Peyer's patch (tissue), 4 donors: ENCODE results near the gene SDS. TPM values are rescaled to one million over a fixed set of nuclear protein-coding genes. Genes with fewer than 3 reads are reported as not detected.

Experiments
- DNase-seq, 3 donors: peaks; one replicate each; pipeline ENCODE4 v3.0.0-alpha.2; 2017 to 2019
- H3K27ac ChIP-seq, 4 donors: fragments of 200-600 bp; sonication (generic); one replicate each; pipeline ENCODE4 v1.5.1; 2016 to 2019
- H3K27me3 ChIP-seq, 2 donors: fragments of 200-600 bp; sonication (generic); one replicate each; pipeline ENCODE4 v1.5.1; 2019
- H3K36me3 ChIP-seq, 3 donors: fragments of 200-600 bp; sonication (generic); one replicate each; pipeline ENCODE4 v1.5.1; 2016 to 2019
- H3K4me1 ChIP-seq, 4 donors: fragments of 200-600 bp; sonication (generic); one replicate each; pipeline ENCODE4 v1.5.1; 2016 to 2019
- H3K4me3 ChIP-seq, 4 donors: fragments of 200-600 bp; sonication (generic); 1 replicate in 3 of 4; 2 replicates in 1 of 4; pipeline ENCODE4 v1.5.1; 2016 to 2019; ENCODE audit warnings: mild to moderate bottlenecking in 1 of 4
- H3K9me3 ChIP-seq, 4 donors: fragments of 200-600 bp; sonication (generic); one replicate each; pipeline ENCODE4 v1.5.1; 2016 to 2019; ENCODE audit warnings: mild to moderate bottlenecking in 1 of 4
- CTCF ChIP-seq, 6 experiments: fragments of 450-650 bp in 4 of 6; fragments of 200-600 bp in 2 of 6; sonication (generic) in 1 of 6; IDR thresholded peaks; one replicate each; pipeline ENCODE4 v1.5.1; 2017 to 2019; ENCODE audit warnings: antibody characterized with exemption in 6 of 6, mild to moderate bottlenecking in 3 of 6, moderate library complexity in 1 of 6
- POLR2A ChIP-seq, 2 donors: fragments of 450-650 bp; IDR thresholded peaks; one replicate each; pipeline ENCODE4 v1.5.1; 2017; ENCODE audit warnings: antibody characterized with exemption in 2 of 2, mild to moderate bottlenecking in 2 of 2, moderate library complexity in 2 of 2
- total RNA-seq, 4 donors: library from RNA; depleted of rRNA; stranded (reverse); fragments of >200 nt; gene quantifications; one replicate each; pipeline ENCODE4 v1.1.0, GENCODE V29; 2016

The SDS gene, protein sequence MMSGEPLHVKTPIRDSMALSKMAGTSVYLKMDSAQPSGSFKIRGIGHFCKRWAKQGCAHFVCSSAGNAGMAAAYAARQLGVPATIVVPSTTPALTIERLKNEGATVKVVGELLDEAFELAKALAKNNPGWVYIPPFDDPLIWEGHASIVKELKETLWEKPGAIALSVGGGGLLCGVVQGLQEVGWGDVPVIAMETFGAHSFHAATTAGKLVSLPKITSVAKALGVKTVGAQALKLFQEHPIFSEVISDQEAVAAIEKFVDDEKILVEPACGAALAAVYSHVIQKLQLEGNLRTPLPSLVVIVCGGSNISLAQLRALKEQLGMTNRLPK
- not detected for total RNA-seq

GRCh38 chr12:113403435-113404415 lies at the start of gene SDS:
SDS (minus strand) TSS chr12:113403887; CDS start chr12:113399708, 4,179 bp downstream.
- Histone ChIP-seq H3K9me3 (no peaks in the 10 kb centered on the region), H3K4me1 (no peaks in the 10 kb centered on the region), H3K4me3 (no peak within 1 kb of the TSS), H3K27me3 (no peaks in the 10 kb centered on the region), H3K27ac (no peak within 1 kb of the TSS), H3K36me3 (no peaks in the 10 kb centered on the region)
- peak in 1 of 3 donors; percentile 51 for DNase-seq
- TF ChIP-seq CTCF (IDR thresholded peaks at IDR 0.05) (no peak), POLR2A (IDR thresholded peaks at IDR 0.05) (no peak)

DNA sequence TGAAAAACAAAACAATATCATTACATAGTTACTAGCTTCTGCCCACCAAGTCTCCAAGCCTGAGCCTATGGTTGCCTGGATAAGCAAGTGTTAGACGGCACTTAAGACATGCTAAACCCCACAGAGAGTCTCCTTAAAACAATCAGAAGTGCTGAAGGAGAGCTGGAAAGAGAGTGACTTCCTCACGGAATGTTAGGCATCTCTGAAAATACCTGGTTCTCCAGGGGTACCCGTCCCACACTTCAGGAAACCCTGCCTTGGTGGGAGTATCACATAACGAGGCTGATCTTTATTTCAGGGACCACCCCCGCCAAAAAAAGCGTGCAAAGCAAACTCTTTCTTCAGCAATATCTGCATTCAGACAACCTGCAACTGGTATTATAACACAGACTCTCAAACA lies 49.6 kb upstream of the SDS start:
- H3K27ac ChIP-seq: no peak overlapping the region
- no peaks in the 10 kb centered on the region for H3K4me1 ChIP-seq
- no peaks in the 10 kb centered on the region for H3K9me3 ChIP-seq
- TF ChIP-seq CTCF (IDR thresholded peaks at IDR 0.05) (no peak), POLR2A (IDR thresholded peaks at IDR 0.05) (no peak)
- no peaks in the 10 kb centered on the region for H3K36me3 ChIP-seq
- no peaks in the 10 kb centered on the region for H3K27me3 ChIP-seq
- no peak overlapping the region for H3K4me3 ChIP-seq
- no peak for DNase-seq

- H3K9me3 ChIP-seq: no peaks in the 10 kb centered on the region
- no peak for DNase-seq
- H3K36me3 ChIP-seq: no peaks in the 10 kb centered on the region
- H3K4me3 ChIP-seq: no peak overlapping the region
- no peaks in the 10 kb centered on the region for H3K4me1 ChIP-seq
- H3K27me3 ChIP-seq: no peaks in the 10 kb centered on the region
- TF ChIP-seq CTCF (IDR thresholded peaks at IDR 0.05) (no peak), POLR2A (IDR thresholded peaks at IDR 0.05) (no peak)
- H3K27ac ChIP-seq: no peak overlapping the region
These were observed 48.8 kb upstream of the SDS start for GRCh38 chr12:113452458-113452857.

GRCh38 chr12:113449839-113450238 lies 46.2 kb upstream of the SDS start:
- no peaks in the 10 kb centered on the region for H3K9me3 ChIP-seq
- H3K4me1 ChIP-seq: no peaks in the 10 kb centered on the region
- no peaks in the 10 kb centered on the region for H3K36me3 ChIP-seq
- H3K4me3 ChIP-seq: no peak overlapping the region
- TF ChIP-seq POLR2A (IDR thresholded peaks at IDR 0.05) (no peak), CTCF (IDR thresholded peaks at IDR 0.05) (no peak)
- H3K27ac ChIP-seq: no peak overlapping the region
- no peaks in the 10 kb centered on the region for H3K27me3 ChIP-seq
- DNase-seq: no peak

- DNase-seq: no peak
- H3K9me3 ChIP-seq: no peaks in the 10 kb centered on the region
- H3K27ac ChIP-seq: no peak overlapping the region
- TF ChIP-seq POLR2A (IDR thresholded peaks at IDR 0.05): no peak
- TF ChIP-seq CTCF (IDR thresholded peaks at IDR 0.05): no peak
- H3K4me3 ChIP-seq: no peak overlapping the region
- no peaks in the 10 kb centered on the region for H3K27me3 ChIP-seq
- no peaks in the 10 kb centered on the region for H3K4me1 ChIP-seq
- H3K36me3 ChIP-seq: no peaks in the 10 kb centered on the region
These were observed 45.6 kb upstream of the SDS start for GRCh38 chr12:113449299-113449698.
